Adrenal gland (tissue), 5 donors: Measurements from ENCODE around the gene CELF2.

Source experiments
- POLR2A ChIP-seq, 2 donors: fragments of 450-650 bp; IDR thresholded peaks; one replicate each; pipeline ENCODE4 v1.6.1; 2017; ENCODE audit warnings: antibody characterized with exemption in 2 of 2, mild to moderate bottlenecking in 2 of 2, moderate library complexity in 1 of 2
- TF ChIP-seq, protein P1 (sequence below), 6 experiments: fragments of 450-650 bp in 4 of 6; fragments of 200-600 bp in 2 of 6; sonication (generic) in 1 of 6; IDR thresholded peaks; 1 replicate in 5 of 6; 2 replicates in 1 of 6; pipeline versions ENCODE4 v1.5.1 to v1.8.0; 2016 to 2021; ENCODE audit warnings: antibody characterized with exemption in 6 of 6, mild to moderate bottlenecking in 2 of 6, moderate library complexity in 1 of 6
- donor health status: DM: no; HTN: no; CAD: no.

DNA sequence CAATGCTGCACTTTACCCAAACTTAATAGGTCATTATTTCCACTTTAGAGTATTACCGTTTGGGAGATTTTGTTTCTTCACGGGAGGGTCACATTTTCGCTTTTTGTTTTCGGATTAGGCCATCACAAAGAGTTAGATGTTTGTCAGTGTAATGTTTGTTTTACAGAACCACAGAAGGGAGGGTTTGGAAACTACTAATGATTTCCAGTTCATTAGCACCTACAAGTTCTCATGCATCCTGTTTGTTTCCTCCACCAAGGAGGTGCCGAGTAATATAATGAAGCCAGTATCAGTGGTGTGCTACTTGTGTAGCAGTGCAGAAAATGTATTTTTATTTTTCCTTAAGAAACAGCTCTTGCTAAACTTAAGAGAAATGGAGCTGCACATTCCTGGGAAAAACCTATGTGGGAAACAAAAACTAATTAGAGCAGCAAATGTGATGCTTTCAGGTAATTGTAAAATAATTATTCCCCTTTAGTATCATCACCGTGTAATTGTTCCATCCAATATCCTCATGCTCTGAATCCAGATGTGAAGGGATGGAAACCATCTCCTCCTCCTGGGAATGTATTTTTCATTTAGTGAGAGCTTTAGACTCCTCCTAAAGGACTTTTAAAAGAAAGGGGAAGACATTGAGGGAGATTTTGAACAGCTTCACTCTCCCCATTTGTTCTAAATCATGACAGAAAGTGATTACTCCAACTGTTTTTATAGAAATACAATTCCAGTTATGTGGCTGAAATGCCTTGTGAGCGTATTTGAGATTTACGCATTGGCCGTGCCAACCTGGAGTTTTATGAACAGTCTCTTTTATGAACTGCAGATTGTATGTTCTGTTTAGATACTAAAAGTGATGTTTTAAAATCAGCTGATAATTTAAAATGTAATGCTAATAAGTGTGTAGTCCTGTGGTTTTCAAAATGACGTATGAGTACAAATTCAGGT is 5.6 kb downstream of the CELF2 start:
- TF ChIP-seq, protein P1, sequence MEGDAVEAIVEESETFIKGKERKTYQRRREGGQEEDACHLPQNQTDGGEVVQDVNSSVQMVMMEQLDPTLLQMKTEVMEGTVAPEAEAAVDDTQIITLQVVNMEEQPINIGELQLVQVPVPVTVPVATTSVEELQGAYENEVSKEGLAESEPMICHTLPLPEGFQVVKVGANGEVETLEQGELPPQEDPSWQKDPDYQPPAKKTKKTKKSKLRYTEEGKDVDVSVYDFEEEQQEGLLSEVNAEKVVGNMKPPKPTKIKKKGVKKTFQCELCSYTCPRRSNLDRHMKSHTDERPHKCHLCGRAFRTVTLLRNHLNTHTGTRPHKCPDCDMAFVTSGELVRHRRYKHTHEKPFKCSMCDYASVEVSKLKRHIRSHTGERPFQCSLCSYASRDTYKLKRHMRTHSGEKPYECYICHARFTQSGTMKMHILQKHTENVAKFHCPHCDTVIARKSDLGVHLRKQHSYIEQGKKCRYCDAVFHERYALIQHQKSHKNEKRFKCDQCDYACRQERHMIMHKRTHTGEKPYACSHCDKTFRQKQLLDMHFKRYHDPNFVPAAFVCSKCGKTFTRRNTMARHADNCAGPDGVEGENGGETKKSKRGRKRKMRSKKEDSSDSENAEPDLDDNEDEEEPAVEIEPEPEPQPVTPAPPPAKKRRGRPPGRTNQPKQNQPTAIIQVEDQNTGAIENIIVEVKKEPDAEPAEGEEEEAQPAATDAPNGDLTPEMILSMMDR (IDR thresholded peaks at IDR 0.05), result no peak
- TF ChIP-seq POLR2A (IDR thresholded peaks at IDR 0.05), result no peak
